Measurements from ENCODE around the gene LRRC36.

- TF ChIP-seq CTCF (IDR thresholded peaks at IDR 0.05) (no peak), POLR2A (IDR thresholded peaks at IDR 0.05) (no peak)
These were observed 19.7 kb downstream of the LRRC36 start for GRCh38 chr16:67346341-67346740.
